Stimulated activated CD8-positive, alpha-beta memory T cell treated with anti-CD3 and anti-CD28 coated beads, Interleukin-4, amount 100 ng/mL, for 4 hours (primary cell): Measurements from ENCODE around the gene PCDH1.
"Not testable (repeated sequence)": the region's sequence is repeated elsewhere in the genome, so short reads cannot be mapped to it uniquely, and the experiment has no call there.

Source experiments
- DNase-seq, 2 donors: peaks; one replicate each; pipeline ENCODE4 v3.0.0-alpha.2; 2020; ENCODE audit warnings: low read depth in 2 of 2, low spot score in 1 of 2

The PCDH1 gene

GRCh38 chr5:141902015-141902814 lies 24.0 kb upstream of the PCDH1 start:
- no peak for DNase-seq

DNA sequence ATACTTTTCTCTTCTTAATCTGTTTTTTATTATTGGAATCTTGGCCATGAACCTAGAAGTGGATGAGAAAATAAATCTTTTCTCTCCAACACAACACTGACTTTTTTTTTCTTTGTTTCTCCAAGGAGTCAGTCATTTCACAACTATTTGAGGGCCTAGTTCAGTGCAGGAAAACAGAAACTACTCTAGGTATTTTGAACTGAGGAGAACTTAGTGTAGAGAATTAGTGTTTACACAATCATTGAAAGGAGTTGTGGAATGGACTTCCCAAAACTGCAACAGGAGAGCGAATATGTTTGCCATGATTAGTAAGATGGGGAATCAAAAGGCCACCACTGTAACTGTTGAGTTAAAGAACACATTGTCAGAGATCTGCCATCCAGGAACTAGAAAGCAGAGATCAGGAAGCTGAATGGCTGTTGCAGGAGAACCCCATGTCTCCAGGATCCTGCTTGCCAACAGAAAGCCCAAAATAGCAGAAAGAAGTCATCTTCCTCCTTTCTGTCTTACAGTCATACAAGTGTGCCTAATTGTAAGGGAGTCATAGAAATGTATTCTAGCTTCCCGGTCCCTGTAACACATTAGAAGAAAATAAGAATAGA lies 20.3 kb upstream of the PCDH1 start:
- DNase-seq: no peak

- DNase-seq: no peak
These were observed 19.2 kb upstream of the PCDH1 start for GRCh38 chr5:141897425-141897824.

GRCh38 chr5:141890429-141890828 lies 12.2 kb upstream of the PCDH1 start:
- not testable (repeated sequence) for DNase-seq

- DNase-seq: no peak
These were observed 11.2 kb upstream of the PCDH1 start for GRCh38 chr5:141889282-141889871.

GRCh38 chr5:141883892-141884318 lies 5.7 kb upstream of the PCDH1 start:
- DNase-seq: no peak

- DNase-seq: no peak
These were observed 5.1 kb upstream of the PCDH1 start for GRCh38 chr5:141883184-141883891.

DNA sequence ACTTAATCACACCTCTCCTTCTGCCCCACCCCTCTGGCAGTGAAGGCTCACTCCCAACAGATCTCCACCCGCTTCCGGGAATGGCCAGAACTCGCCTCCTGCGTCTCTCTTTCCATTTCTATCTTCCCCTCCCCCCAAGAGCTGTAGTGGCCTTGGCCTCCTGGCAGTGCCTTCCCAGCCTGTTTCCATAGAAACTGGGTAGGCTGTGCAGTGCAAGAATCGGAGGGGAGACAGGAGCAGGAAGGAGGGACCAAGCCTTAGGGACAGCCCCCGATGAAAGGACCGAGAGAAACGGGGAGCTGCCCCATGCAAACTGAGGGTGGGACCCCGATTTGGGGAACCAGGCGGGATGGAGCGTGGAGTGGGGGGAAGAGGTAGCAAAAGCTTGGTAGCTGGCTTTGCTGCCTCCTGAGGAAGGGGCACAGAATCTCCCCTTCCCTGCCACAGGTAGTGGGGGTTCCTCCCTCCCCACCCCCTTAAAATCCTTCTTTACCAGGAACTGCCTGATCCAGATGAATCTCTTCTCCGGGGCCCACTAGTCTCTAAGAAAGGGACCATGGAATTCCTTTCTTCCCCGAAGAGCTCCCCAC lies 4.5 kb upstream of the PCDH1 start:
- no peak for DNase-seq

- no peak for DNase-seq
These were observed 3.7 kb upstream of the PCDH1 start for GRCh38 chr5:141881886-141882285.

GRCh38 chr5:141880961-141881801 lies 3.0 kb upstream of the PCDH1 start:
- DNase-seq: no peak

DNA sequence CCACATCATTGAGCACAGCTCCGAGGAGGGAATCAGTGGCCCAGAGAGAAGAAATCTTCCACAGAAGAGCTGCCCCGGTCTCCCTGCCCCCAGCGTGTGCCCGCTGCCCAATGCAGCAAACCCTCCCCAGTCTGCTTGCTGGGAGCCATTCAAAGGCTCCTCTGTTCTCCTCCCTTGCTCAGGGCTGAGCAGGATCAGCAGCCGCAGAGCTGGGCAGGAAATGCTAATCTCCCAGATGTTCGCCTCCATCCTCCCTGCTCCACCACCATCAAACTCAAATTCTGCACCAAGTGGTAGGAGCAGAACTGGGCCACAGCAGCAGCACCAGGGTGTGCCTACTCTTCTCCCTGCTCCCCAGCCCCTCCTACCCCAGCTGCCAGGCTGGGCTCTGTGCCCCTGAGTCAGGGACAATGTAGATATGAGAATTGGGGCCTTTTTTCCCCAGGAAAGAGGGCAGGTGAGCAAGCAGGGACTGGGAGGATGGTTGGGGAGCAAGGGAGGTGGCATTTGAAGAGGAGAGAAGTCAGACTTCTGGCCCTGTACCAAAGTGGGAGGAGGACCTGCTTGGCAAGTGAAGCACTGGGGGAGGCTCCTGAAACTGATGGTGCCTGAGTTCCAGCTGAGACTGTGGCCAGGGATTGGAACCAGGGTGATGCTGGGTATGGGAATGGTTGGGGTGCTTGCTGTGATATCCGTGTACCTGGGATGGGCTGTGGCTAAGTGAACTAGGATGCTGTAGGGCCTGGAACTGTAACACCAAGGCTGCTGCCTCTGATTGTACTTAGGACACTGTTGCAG lies 1.9 kb upstream of the PCDH1 start:
- no peak for DNase-seq

DNA sequence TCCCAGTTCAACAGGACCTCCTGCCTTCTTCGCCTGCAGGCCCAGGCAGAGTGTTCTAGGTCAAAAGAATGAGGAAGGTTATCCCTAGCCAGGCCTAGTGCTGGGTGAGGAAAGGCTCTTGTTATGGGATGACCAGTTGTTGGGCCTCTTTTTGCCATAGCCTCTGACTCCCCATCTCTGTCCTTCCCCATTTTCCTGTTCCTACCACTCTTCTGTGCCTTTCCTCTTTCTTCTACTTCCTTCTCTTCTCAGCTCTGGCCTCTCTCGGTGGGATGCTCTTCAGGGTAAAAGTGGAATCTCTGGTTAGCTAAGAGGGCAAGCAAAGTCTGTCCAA lies 1.2 kb upstream of the PCDH1 start:
- DNase-seq: no peak

DNA sequence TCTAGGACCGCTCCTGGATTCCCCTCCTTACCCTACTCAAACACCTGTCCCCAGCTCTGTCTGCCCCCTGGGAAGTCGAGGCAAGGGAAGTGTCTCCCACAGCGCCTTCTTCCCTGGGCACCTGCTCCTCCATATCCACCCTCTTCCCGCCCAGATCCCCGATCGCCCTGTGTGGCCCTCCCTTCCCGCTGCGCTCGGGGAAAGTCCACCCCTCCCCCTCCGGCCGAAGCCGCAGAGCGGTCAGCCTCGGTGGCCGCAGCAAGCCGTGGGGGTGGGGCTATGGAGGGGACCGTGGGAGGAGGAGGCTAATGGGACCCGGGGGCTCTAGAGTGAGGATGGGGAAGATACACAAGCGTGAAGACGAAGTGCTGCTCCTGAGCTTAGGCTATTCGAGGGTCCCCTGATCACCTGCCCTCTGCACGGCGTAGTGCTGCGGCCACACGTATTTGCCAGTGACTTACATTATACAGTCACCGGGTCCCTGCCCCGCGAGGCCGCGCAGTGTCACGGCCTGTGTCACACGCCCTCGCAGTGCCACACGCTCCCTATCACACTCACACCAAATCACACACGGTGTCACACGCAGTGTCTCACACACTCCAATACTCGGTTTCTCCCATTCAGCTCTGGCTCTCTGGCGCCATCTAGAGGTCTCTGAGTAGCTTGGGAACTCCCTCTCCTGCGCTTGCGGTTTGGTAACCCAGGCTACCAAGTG lies 658 bp upstream of the PCDH1 start:
- DNase-seq: peak; percentile 73 to 90

- DNase-seq: peak in 1 of 2 donors; percentile 13
These were observed 639 bp downstream of the PCDH1 start for GRCh38 chr5:141877356-141878185.

DNA sequence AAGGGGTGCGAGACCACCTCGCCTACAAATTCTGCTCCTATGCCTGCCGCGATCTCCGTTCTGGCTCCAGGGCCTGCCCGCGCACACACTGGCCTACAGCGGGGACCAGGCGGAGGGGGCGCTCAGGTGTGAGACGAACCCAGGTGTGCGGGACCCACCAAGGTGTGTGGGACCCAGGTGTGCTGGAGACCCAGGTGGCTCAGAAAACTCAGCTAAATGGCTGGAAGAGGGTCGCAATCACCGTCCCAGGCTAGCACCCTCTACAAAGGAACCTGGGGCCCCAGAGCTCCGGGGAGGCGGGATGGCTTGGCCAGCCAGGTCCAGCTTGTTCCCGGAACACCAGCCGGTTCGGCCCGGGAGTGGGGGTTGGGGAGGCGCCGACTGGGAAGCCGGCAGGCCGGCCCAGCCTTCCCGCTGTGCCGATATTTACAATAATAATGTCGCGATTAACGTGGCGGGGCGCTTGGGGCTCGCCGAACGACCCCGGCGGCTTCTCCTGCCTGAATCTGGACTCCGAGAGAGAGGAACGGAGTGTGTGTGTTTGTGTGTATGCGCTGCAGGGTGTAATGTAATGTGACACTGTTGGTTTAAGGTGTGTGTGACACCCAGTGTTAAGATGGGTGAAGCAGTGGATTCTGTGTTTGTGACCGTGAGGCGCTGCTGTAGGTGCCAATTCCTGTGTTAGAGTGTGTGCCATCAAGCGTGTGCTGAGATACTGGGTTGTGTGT lies 1.4 kb downstream of the PCDH1 start:
- no peak for DNase-seq

- DNase-seq: no peak
These were observed 2.2 kb downstream of the PCDH1 start for GRCh38 chr5:141875795-141876627.
